ENCODE measurements around the gene TOM1. TPM values are rescaled to one million over a fixed set of nuclear protein-coding genes. Genes with fewer than 3 reads are reported as not detected.
A peak's percentile ranks its signal among the peaks of the same experiment; 100 is the strongest.

Gene TOM1
- total and polyA plus RNA-seq, 2 of the 13 experiments (the other 11 are each of a cell fraction or from before 2014, with no cell fraction given): 30.8 to 87.3 TPM

- TF ChIP-seq GRHL1 (CRISPR knock-in tag; conservative IDR thresholded peaks at IDR 0.05): no peak
- TF ChIP-seq RAD21 (CRISPR knock-in tag; IDR thresholded peaks at IDR 0.05): no peak
- no peak for TF ChIP-seq MAFG (CRISPR knock-in tag; IDR thresholded peaks at IDR 0.05)
- no peak for TF ChIP-seq ZNF12 (CRISPR knock-in tag; IDR thresholded peaks at IDR 0.05)
- TF ChIP-seq ZNF567 (CRISPR knock-in tag; IDR thresholded peaks at IDR 0.05; ENCODE audit: borderline replicate concordance): no peak
- TF ChIP-seq KLF16 (CRISPR knock-in tag; IDR thresholded peaks at IDR 0.05): 0 out of 4 replicates have a peak, but pooled peaks of 1 of the 2 experiments have one; percentile 14
- TF ChIP-seq HNF1A (IDR thresholded peaks at IDR 0.05; ENCODE audit: low read depth): peak; percentile 42
- TF ChIP-seq HNF1A (CRISPR knock-in tag; IDR thresholded peaks at IDR 0.05; ENCODE audit: borderline replicate concordance): 0 out of 2 replicates have a peak, but pooled peaks have one; percentile 59
- TF ChIP-seq ZBTB26 (CRISPR knock-in tag; IDR thresholded peaks at IDR 0.05; ENCODE audit: borderline replicate concordance): no peak
- peak; percentile 70; the same call in 1 of the 2 replicates for TF ChIP-seq PAXIP1 (CRISPR knock-in tag; conservative IDR thresholded peaks at IDR 0.05)
- no peak for TF ChIP-seq AGO1 (IDR thresholded peaks at IDR 0.05; ENCODE audit: low read depth, low read length, poor library complexity, severe bottlenecking)
- no peak for TF ChIP-seq ZNF772 (CRISPR knock-in tag; IDR thresholded peaks at IDR 0.05)
- TF ChIP-seq TCF7L2 (IDR thresholded peaks at IDR 0.05; ENCODE audit: low read depth, low read length): peak; percentile 46; the same call in 1 of the 2 replicates
- no peak for TF ChIP-seq SMAD9 (CRISPR knock-in tag; IDR thresholded peaks at IDR 0.05)
- TF ChIP-seq BRD4 (CRISPR knock-in tag; IDR thresholded peaks at IDR 0.05): no peak
- TF ChIP-seq RFX3 (CRISPR knock-in tag; IDR thresholded peaks at IDR 0.05): no peak
- no peak for TF ChIP-seq MAX (IDR thresholded peaks at IDR 0.05)
Observed at GRCh38 chr22:35397095-35397904, 97.6 kb downstream of the TOM1 start (continued).
